ENCODE data around the gene PLCB3. TPM values are rescaled to one million over a fixed set of nuclear protein-coding genes. Genes with fewer than 3 reads are reported as not detected.

PLCB3 gene
- total RNA-seq, 1 donor = 25.3 TPM

DNA sequence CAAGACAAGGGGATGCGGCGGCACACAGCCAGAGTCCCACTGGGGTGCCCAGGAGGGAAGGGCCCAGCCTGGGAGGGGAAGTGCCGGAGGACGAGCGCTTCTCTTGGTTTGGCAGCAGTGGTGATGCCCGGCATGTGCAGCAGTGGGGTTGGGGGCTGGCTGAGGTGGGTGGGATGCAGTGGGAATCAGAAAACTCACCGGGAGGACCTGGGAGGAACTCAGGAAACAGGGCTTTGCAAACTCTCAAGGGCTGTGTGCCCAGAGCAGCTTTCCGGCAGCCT is 41.8 kb upstream of the PLCB3 start:
- Histone ChIP-seq H3K27ac (ENCODE audit: low read depth, low read length) (no peak overlapping the region), H3K36me3 (ENCODE audit: insufficient read depth, low read length) (peaks cover 9% of the 10 kb centered on the region), H3K4me3 (ENCODE audit: insufficient read depth, low read length) (no peak overlapping the region), H3K9me3 (ENCODE audit: low read depth, low read length) (no peaks in the 10 kb centered on the region), H3K27me3 (ENCODE audit: insufficient read depth, low read length) (no peaks in the 10 kb centered on the region), H4K20me1 (ENCODE audit: insufficient read depth, low read length) (no peaks in the 10 kb centered on the region), H3K79me2 (ENCODE audit: insufficient read depth, low read length) (no peaks in the 10 kb centered on the region), H3K4me2 (ENCODE audit: insufficient read depth, low read length) (no peak overlapping the region), H3K4me1 (ENCODE audit: insufficient read depth, low read length) (peaks cover 6% of the 10 kb centered on the region), H2AFZ (ENCODE audit: low read length) (no peak overlapping the region)
- TF ChIP-seq, protein P1, sequence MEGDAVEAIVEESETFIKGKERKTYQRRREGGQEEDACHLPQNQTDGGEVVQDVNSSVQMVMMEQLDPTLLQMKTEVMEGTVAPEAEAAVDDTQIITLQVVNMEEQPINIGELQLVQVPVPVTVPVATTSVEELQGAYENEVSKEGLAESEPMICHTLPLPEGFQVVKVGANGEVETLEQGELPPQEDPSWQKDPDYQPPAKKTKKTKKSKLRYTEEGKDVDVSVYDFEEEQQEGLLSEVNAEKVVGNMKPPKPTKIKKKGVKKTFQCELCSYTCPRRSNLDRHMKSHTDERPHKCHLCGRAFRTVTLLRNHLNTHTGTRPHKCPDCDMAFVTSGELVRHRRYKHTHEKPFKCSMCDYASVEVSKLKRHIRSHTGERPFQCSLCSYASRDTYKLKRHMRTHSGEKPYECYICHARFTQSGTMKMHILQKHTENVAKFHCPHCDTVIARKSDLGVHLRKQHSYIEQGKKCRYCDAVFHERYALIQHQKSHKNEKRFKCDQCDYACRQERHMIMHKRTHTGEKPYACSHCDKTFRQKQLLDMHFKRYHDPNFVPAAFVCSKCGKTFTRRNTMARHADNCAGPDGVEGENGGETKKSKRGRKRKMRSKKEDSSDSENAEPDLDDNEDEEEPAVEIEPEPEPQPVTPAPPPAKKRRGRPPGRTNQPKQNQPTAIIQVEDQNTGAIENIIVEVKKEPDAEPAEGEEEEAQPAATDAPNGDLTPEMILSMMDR (IDR thresholded peaks at IDR 0.05; ENCODE audit: extremely low read depth, low read depth, low read length) = no peak
- DNase-seq (ENCODE audit: insufficient read length, low spot score, missing footprints) = no peak

DNA sequence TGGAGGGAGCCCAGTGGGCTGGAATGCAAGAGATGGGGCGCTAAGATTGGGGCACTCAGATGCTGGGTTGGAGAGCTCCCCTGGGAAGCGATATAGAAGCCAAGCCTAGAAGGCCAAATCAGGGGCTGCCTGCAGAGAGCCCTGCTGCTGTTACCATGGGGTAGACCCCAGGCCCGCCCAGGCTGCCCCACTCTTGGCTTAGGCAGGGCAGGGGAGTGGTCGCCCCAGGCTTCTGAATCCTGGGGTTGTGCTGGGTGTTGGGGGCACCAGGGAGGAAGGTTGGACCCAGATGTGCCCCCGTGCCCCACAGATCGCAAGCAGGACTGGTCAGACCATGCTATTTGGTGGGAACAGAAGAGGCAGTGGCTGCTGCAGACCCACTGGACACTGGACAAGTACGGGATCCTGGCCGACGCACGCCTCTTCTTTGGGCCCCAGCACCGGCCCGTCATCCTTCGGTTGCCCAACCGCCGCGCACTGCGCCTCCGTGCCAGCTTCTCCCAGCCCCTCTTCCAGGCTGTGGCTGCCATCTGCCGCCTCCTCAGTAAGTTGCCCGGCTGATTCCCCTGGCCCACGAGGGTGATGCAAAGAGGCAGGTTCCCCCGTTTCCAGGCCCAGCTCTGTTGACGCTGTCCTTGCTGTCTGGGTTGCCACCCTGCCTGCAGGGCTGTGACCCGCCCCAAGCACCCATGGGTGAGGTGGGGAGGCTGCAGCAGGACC is 40.9 kb upstream of the PLCB3 start:
- H3K4me3 ChIP-seq (ENCODE audit: insufficient read depth, low read length) = no peak overlapping the region
- H3K27me3 ChIP-seq (ENCODE audit: insufficient read depth, low read length) = no peaks in the 10 kb centered on the region
- H2AFZ ChIP-seq (ENCODE audit: low read length) = no peak overlapping the region
- TF ChIP-seq, protein P1 (IDR thresholded peaks at IDR 0.05; ENCODE audit: extremely low read depth, low read depth, low read length) = no peak
- H3K27ac ChIP-seq (ENCODE audit: low read depth, low read length) = no peak overlapping the region
- no peaks in the 10 kb centered on the region for H3K9me3 ChIP-seq (ENCODE audit: low read depth, low read length)
- no peaks in the 10 kb centered on the region for H4K20me1 ChIP-seq (ENCODE audit: insufficient read depth, low read length)
- no peak overlapping the region for H3K4me2 ChIP-seq (ENCODE audit: insufficient read depth, low read length)
- DNase-seq (ENCODE audit: insufficient read length, low spot score, missing footprints) = peak; percentile 48
- H3K4me1 ChIP-seq (ENCODE audit: insufficient read depth, low read length) = peaks cover 6% of the 10 kb centered on the region
- H3K36me3 ChIP-seq (ENCODE audit: insufficient read depth, low read length) = peaks cover 6% of the 10 kb centered on the region
- no peaks in the 10 kb centered on the region for H3K79me2 ChIP-seq (ENCODE audit: insufficient read depth, low read length)

DNA sequence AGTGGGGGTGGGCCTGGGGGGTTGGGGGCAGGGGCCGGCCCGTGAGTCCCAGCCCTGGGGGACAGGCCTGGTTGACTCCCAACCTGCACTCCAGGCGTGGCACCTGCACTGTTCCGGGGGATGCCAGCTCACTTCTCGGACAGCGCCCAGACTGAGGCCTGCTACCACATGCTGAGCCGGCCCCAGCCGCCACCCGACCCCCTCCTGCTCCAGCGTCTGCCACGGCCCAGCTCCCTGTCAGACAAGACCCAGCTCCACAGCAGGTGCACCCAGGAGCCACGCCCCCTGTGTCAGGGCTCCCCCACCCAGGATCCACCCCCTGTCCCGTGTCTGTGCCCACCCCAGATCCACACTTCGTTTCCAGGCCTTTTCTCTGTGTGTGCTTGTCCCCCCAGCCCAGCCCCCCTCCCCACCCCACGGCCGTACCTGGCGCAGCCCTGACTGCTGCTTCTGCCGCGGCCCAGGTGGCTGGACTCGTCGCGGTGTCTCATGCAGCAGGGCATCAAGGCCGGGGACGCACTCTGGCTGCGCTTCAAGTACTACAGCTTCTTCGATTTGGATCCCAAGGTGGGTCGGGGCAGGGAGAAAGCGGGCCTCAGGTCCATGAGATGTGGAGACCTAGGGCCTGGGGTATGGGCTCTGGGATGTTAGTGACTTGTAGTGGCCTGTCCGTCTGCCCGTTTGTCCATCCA is 40.0 kb upstream of the PLCB3 start:
- H3K79me2 ChIP-seq (ENCODE audit: insufficient read depth, low read length) = no peaks in the 10 kb centered on the region
- H3K27me3 ChIP-seq (ENCODE audit: insufficient read depth, low read length) = no peaks in the 10 kb centered on the region
- DNase-seq (ENCODE audit: insufficient read length, low spot score, missing footprints) = peak; percentile 48
- H3K27ac ChIP-seq (ENCODE audit: low read depth, low read length) = no peak overlapping the region
- no peaks in the 10 kb centered on the region for H3K9me3 ChIP-seq (ENCODE audit: low read depth, low read length)
- TF ChIP-seq, protein P1 (IDR thresholded peaks at IDR 0.05; ENCODE audit: extremely low read depth, low read depth, low read length) = no peak
- H3K4me2 ChIP-seq (ENCODE audit: insufficient read depth, low read length) = no peak overlapping the region
- H3K4me3 ChIP-seq (ENCODE audit: insufficient read depth, low read length) = no peak overlapping the region
- H4K20me1 ChIP-seq (ENCODE audit: insufficient read depth, low read length) = no peaks in the 10 kb centered on the region
- no peak overlapping the region for H2AFZ ChIP-seq (ENCODE audit: low read length)
- H3K4me1 ChIP-seq (ENCODE audit: insufficient read depth, low read length) = peaks cover 6% of the 10 kb centered on the region
- H3K36me3 ChIP-seq (ENCODE audit: insufficient read depth, low read length) = no peaks in the 10 kb centered on the region

DNA sequence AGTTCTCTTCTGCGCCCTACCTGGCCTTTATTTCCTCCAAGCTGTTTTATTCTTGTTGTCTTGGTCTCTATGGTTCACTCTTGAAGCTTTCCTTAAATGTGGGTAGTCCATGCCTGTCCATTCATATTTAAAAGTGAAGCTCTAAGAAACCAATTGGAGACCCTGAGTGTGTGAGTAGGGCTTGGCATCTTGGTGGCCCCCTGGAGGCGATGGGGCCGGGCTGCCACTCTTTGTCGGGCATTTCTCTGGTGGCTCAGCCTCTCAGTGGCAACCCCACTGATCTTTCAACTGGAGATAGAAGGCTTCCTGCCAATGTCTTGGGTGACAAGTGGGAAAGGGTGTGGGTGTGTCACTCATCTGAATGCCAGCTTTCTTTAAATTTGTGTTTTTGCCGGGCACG is 34.5 kb upstream of the PLCB3 start:
- peak; percentile 29 for DNase-seq (ENCODE audit: insufficient read length, low spot score, missing footprints)
- no peaks in the 10 kb centered on the region for H3K27me3 ChIP-seq (ENCODE audit: insufficient read depth, low read length)
- no peak overlapping the region for H3K4me3 ChIP-seq (ENCODE audit: insufficient read depth, low read length)
- H3K79me2 ChIP-seq (ENCODE audit: insufficient read depth, low read length) = no peaks in the 10 kb centered on the region
- H3K27ac ChIP-seq (ENCODE audit: low read depth, low read length) = no peak overlapping the region
- no peak overlapping the region for H2AFZ ChIP-seq (ENCODE audit: low read length)
- no peaks in the 10 kb centered on the region for H3K4me1 ChIP-seq (ENCODE audit: insufficient read depth, low read length)
- no peak overlapping the region for H3K4me2 ChIP-seq (ENCODE audit: insufficient read depth, low read length)
- H4K20me1 ChIP-seq (ENCODE audit: insufficient read depth, low read length) = no peaks in the 10 kb centered on the region
- H3K36me3 ChIP-seq (ENCODE audit: insufficient read depth, low read length) = no peaks in the 10 kb centered on the region
- no peaks in the 10 kb centered on the region for H3K9me3 ChIP-seq (ENCODE audit: low read depth, low read length)
- TF ChIP-seq, protein P1 (IDR thresholded peaks at IDR 0.05; ENCODE audit: extremely low read depth, low read depth, low read length) = no peak
